Measurements from ENCODE around the gene FFAR3. TPM values are rescaled to one million over a fixed set of nuclear protein-coding genes. Genes with fewer than 3 reads are reported as not detected.
"Not testable (repeated sequence)": the region's sequence is repeated elsewhere in the genome, so short reads cannot be mapped to it uniquely, and the experiment has no call there.

Gene FFAR3
- total RNA-seq, 5 donors from 2014 or later (not counting 1 experiment from before 2014, with no cell fraction given), result 0.47 TPM; not detected in 4

GRCh38 chr19:35360081-35360480 is 1.8 kb downstream of the FFAR3 start:
- POLR2A ChIA-PET, result not testable (repeated sequence)
- peaks cover 3 to 18% of the 10 kb centered on the region in 2 donors for H3K27me3 Mint-ChIP-seq

DNA sequence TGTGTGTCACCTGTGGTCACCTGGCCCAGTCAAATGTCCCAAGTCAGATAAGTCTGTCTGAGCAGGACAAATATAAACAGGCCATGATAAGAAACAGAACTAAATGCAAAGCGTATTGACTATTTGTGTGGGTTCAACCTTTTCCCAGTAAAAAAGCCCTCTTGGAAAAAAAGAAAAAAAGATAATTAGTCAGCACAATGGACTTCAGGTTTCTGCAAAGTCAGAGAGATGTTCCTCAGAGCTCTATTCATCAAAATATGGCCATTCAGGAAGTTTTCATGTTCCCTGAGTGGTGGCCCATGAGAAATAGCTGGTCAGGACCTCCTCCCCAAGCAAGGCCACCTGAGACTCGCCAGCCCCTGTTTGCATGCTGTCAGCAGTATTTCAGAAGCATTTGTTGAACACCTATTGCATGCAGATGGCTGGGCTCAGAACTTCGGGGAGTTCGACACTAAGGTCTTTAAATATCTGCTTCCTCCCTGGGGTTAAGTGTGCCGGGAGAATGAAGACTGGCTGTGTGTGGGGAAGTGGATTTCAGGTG is 2.7 kb downstream of the FFAR3 start:
- no peaks in the 10 kb centered on the region for H3K9me3 ChIP-seq
- 54% methylated on average over 3 of the region's 5 CpGs for WGBS (ENCODE audit: insufficient coverage)
- Mint-ChIP-seq H3K27ac (no peak overlapping the region), H3K9me3 (no peaks in the 10 kb centered on the region), H3K36me3 (no peaks in the 10 kb centered on the region), H3K4me1 (peaks cover 8 to 10% (median 9%) of the 10 kb centered on the region in 3 donors), H3K27me3 (peaks cover 3 to 18% of the 10 kb centered on the region in 2 donors), H3K4me3 (no peak overlapping the region)
- ChIA-PET CTCF (no interaction called here), POLR2A (no interaction called here)
- no peak overlapping the region for H3K4me3 ChIP-seq (ENCODE audit: control insufficient read depth in 1 of 2, extremely low read depth in 1 of 2, low read length in 1 of 2)
- H3K27ac ChIP-seq (ENCODE audit: low read length), result no peak overlapping the region
- ATAC-seq (replicated peaks in 1 of 4) (no peak), DNase-seq (no peak)
- peaks cover 0 to 3% of the 10 kb centered on the region in 2 experiments for H3K4me1 ChIP-seq (ENCODE audit: control insufficient read depth in 1 of 2, extremely low read depth in 1 of 2, insufficient read depth in 2 of 2, low read length in 2 of 2)
- no peaks in the 10 kb centered on the region for H3K36me3 ChIP-seq (ENCODE audit: control insufficient read depth in 2 of 2, extremely low read depth in 1 of 2, insufficient read depth in 1 of 2, low read length in 1 of 2)
- peaks cover 0 to 32% of the 10 kb centered on the region in 2 experiments for H3K27me3 ChIP-seq (replicated peaks in 1 of 2; ENCODE audit: control insufficient read depth in 2 of 2, extremely low read depth in 1 of 2, insufficient read depth in 2 of 2, low read length in 1 of 2)

More at GRCh38 chr19:35360081-35360480, 1.8 kb downstream of the FFAR3 start:
- DNase-seq; H3K27ac ChIP-seq (ENCODE audit: low read length); H3K9me3 ChIP-seq; H3K36me3 ChIP-seq (ENCODE audit: control insufficient read depth in 2 of 2, extremely low read depth in 1 of 2, insufficient read depth in 1 of 2, low read length in 1 of 2); H3K27ac Mint-ChIP-seq; H3K9me3 Mint-ChIP-seq; H3K4me3 Mint-ChIP-seq; ATAC-seq (replicated peaks in 1 of 4); CTCF ChIA-PET; H3K36me3 Mint-ChIP-seq; H3K4me3 ChIP-seq (ENCODE audit: control insufficient read depth in 1 of 2, extremely low read depth in 1 of 2, low read length in 1 of 2); H3K4me1 Mint-ChIP-seq; H3K4me1 ChIP-seq (ENCODE audit: control insufficient read depth in 1 of 2, extremely low read depth in 1 of 2, insufficient read depth in 2 of 2, low read length in 2 of 2): not testable (repeated sequence)
- peaks cover 0 to 32% of the 10 kb centered on the region in 2 experiments for H3K27me3 ChIP-seq (replicated peaks in 1 of 2; ENCODE audit: control insufficient read depth in 2 of 2, extremely low read depth in 1 of 2, insufficient read depth in 2 of 2, low read length in 1 of 2)
- no CpG with 5 or more reads among the region's 5 CpGs for WGBS (ENCODE audit: insufficient coverage)

- peaks cover 0 to 32% of the 10 kb centered on the region in 2 experiments for H3K27me3 ChIP-seq (replicated peaks in 1 of 2; ENCODE audit: control insufficient read depth in 2 of 2, extremely low read depth in 1 of 2, insufficient read depth in 2 of 2, low read length in 1 of 2)
- ChIA-PET CTCF (no interaction called here), POLR2A (no interaction called here)
- no peak overlapping the region for H3K27ac Mint-ChIP-seq
- no peaks in the 10 kb centered on the region for H3K9me3 Mint-ChIP-seq
- H3K9me3 ChIP-seq, result no peaks in the 10 kb centered on the region
- WGBS (ENCODE audit: insufficient coverage), result 88% methylated on average over 2 of the region's 14 CpGs
- peaks cover 8 to 10% (median 9%) of the 10 kb centered on the region in 3 donors for H3K4me1 Mint-ChIP-seq
- DNase-seq (no peak), ATAC-seq (replicated peaks in 1 of 4) (no peak)
- peaks cover 0 to 3% of the 10 kb centered on the region in 2 experiments for H3K4me1 ChIP-seq (ENCODE audit: control insufficient read depth in 1 of 2, extremely low read depth in 1 of 2, insufficient read depth in 2 of 2, low read length in 2 of 2)
- H3K36me3 ChIP-seq (ENCODE audit: control insufficient read depth in 2 of 2, extremely low read depth in 1 of 2, insufficient read depth in 1 of 2, low read length in 1 of 2), result no peaks in the 10 kb centered on the region
- H3K4me3 ChIP-seq (ENCODE audit: control insufficient read depth in 1 of 2, extremely low read depth in 1 of 2, low read length in 1 of 2), result no peak overlapping the region
- H3K36me3 Mint-ChIP-seq, result no peaks in the 10 kb centered on the region
- no peak overlapping the region for H3K4me3 Mint-ChIP-seq
- no peak overlapping the region for H3K27ac ChIP-seq (ENCODE audit: low read length)
- peaks cover 7 to 16% of the 10 kb centered on the region in 2 donors for H3K27me3 Mint-ChIP-seq
Observed at GRCh38 chr19:35362261-35363000, 4.2 kb downstream of the FFAR3 start.

DNA sequence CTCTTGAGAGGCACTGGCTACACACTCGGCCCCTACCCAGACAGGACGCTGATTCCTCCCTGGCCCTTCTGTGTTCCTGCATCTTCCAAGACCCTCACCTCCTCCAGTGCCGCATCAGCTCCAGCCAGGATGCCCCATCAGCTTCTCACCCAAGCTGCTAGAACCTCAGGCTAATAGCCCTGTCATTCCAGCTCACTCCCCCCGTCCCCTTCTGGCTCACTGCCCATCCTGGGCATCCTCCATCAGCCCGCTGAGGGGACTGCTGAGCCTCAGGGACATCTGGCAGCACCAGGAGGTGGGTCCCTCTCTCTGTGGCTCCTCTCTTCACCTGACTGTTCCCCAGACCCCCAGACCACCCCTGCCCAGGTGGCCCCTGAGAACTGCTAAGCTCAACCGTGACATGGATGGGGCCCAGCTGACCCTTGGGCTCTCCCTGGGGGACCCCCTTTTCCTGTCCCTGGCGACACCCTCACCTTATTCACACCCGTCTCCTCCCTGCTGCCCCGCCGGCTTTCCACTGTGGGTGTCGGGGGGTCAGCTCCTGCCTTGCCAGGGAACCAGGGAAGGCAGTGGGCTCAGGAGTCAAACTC is 4.8 kb downstream of the FFAR3 start:
- H3K4me1 ChIP-seq (ENCODE audit: control insufficient read depth in 1 of 2, extremely low read depth in 1 of 2, insufficient read depth in 2 of 2, low read length in 2 of 2), result peaks cover 0 to 3% of the 10 kb centered on the region in 2 experiments
- H3K36me3 ChIP-seq (ENCODE audit: control insufficient read depth in 2 of 2, extremely low read depth in 1 of 2, insufficient read depth in 1 of 2, low read length in 1 of 2), result no peaks in the 10 kb centered on the region
- CTCF ChIA-PET, result no interaction called here
- no peak overlapping the region for H3K27ac ChIP-seq (ENCODE audit: low read length)
- no peaks in the 10 kb centered on the region for H3K9me3 ChIP-seq
- Mint-ChIP-seq H3K4me1 (peaks cover 4% of the 10 kb centered on the region in 3 donors), H3K4me3 (no peak overlapping the region), H3K27me3 (peaks cover 7 to 17% of the 10 kb centered on the region in 2 donors), H3K36me3 (no peaks in the 10 kb centered on the region), H3K27ac (no peak overlapping the region), H3K9me3 (no peaks in the 10 kb centered on the region)
- no peak overlapping the region for H3K4me3 ChIP-seq (ENCODE audit: control insufficient read depth in 1 of 2, extremely low read depth in 1 of 2, low read length in 1 of 2)
- WGBS (ENCODE audit: insufficient coverage), result 82% methylated on average over 6 of the region's 11 CpGs
- peaks cover 0 to 31% of the 10 kb centered on the region in 2 experiments for H3K27me3 ChIP-seq (replicated peaks in 1 of 2; ENCODE audit: control insufficient read depth in 2 of 2, extremely low read depth in 1 of 2, insufficient read depth in 2 of 2, low read length in 1 of 2)
- ATAC-seq (replicated peaks in 1 of 4), result no peak
- POLR2A ChIA-PET, result no interaction called here
- no peak for DNase-seq

- H3K9me3 ChIP-seq, result no peaks in the 10 kb centered on the region
- CTCF ChIA-PET, result no interaction called here
- POLR2A ChIA-PET, result no interaction called here
- ATAC-seq (replicated peaks in 1 of 4), result no peak
- WGBS (ENCODE audit: insufficient coverage), result 87% methylated on average over 17 of the region's 19 CpGs
- H3K36me3 Mint-ChIP-seq, result no peaks in the 10 kb centered on the region
- no peaks in the 10 kb centered on the region for H3K4me1 ChIP-seq (ENCODE audit: control insufficient read depth in 1 of 2, extremely low read depth in 1 of 2, insufficient read depth in 2 of 2, low read length in 2 of 2)
- no peaks in the 10 kb centered on the region for H3K9me3 Mint-ChIP-seq
- no peak for DNase-seq
- no peak overlapping the region for H3K27ac Mint-ChIP-seq
- H3K36me3 ChIP-seq (ENCODE audit: control insufficient read depth in 2 of 2, extremely low read depth in 1 of 2, insufficient read depth in 1 of 2, low read length in 1 of 2), result no peaks in the 10 kb centered on the region
- H3K4me3 Mint-ChIP-seq, result no peak overlapping the region
- no peak overlapping the region for H3K4me3 ChIP-seq (ENCODE audit: control insufficient read depth in 1 of 2, extremely low read depth in 1 of 2, low read length in 1 of 2)
- H3K27me3 Mint-ChIP-seq, result peaks cover 7 to 20% of the 10 kb centered on the region in 2 donors
- H3K27ac ChIP-seq (ENCODE audit: low read length), result no peak overlapping the region
- H3K4me1 Mint-ChIP-seq, result no peaks in the 10 kb centered on the region
- peaks cover 0 to 29% of the 10 kb centered on the region in 2 experiments for H3K27me3 ChIP-seq (replicated peaks in 1 of 2; ENCODE audit: control insufficient read depth in 2 of 2, extremely low read depth in 1 of 2, insufficient read depth in 2 of 2, low read length in 1 of 2)
Observed at GRCh38 chr19:35363711-35364425, 5.6 kb downstream of the FFAR3 start.

DNA sequence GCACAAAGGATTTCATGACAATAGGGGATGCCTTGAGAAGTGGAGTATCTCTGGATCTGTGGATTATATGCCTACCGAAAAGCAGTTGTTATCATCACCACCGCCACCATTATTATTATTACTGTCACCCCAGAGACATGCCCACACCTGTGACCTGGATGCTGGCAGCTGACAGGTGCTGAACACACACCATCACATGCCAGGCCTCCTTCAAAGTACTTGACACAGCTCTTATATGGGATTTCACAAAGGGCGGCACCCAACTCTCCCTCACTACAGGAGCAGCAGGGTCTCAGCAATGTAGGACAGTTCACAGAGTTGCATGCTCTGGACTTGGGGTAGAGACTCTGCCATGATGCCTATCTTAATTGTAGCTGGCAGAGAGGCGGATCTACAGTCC is 7.0 kb downstream of the FFAR3 start:
- H3K27ac Mint-ChIP-seq, result no peak overlapping the region
- DNase-seq, result no peak
- ATAC-seq (replicated peaks in 1 of 4), result no peak
- 100% methylated on average over 1 of the region's 4 CpGs for WGBS (ENCODE audit: insufficient coverage)
- ChIA-PET POLR2A (interaction anchor here in 1 of 2 donors (0.5 kb wide), 1 partner anchor 137 kb away, joined by 6 read pairs; no protein-coding TSS in a partner anchor), CTCF (no interaction called here)
- H3K9me3 Mint-ChIP-seq, result no peaks in the 10 kb centered on the region
- H3K27ac ChIP-seq (ENCODE audit: low read length), result no peak overlapping the region
- H3K27me3 ChIP-seq (replicated peaks in 1 of 2; ENCODE audit: control insufficient read depth in 2 of 2, extremely low read depth in 1 of 2, insufficient read depth in 2 of 2, low read length in 1 of 2), result peaks cover 0 to 29% of the 10 kb centered on the region in 2 experiments
- H3K9me3 ChIP-seq, result no peaks in the 10 kb centered on the region
- no peak overlapping the region for H3K4me3 ChIP-seq (ENCODE audit: control insufficient read depth in 1 of 2, extremely low read depth in 1 of 2, low read length in 1 of 2)
- H3K4me1 Mint-ChIP-seq, result no peaks in the 10 kb centered on the region
- H3K36me3 Mint-ChIP-seq, result no peaks in the 10 kb centered on the region
- H3K36me3 ChIP-seq (ENCODE audit: control insufficient read depth in 2 of 2, extremely low read depth in 1 of 2, insufficient read depth in 1 of 2, low read length in 1 of 2), result no peaks in the 10 kb centered on the region
- no peak overlapping the region for H3K4me3 Mint-ChIP-seq
- peaks cover 7 to 21% of the 10 kb centered on the region in 2 donors for H3K27me3 Mint-ChIP-seq
- no peaks in the 10 kb centered on the region for H3K4me1 ChIP-seq (ENCODE audit: control insufficient read depth in 1 of 2, extremely low read depth in 1 of 2, insufficient read depth in 2 of 2, low read length in 2 of 2)
